HEK293T (cell line): ENCODE measurements around the gene PRKCE.

Experiments
- BHLHE40 ChIP-seq: fragments of 450-650 bp; IDR thresholded peaks from 2 replicates; pipeline ENCODE4 v1.6.1; 2016; ENCODE audit warnings: mild to moderate bottlenecking, moderate library complexity, borderline replicate concordance
- FOXM1 ChIP-seq: fragments of 450-650 bp; IDR thresholded peaks from 2 replicates; pipeline ENCODE4 v1.6.1; 2017; ENCODE audit warnings: mild to moderate bottlenecking, borderline replicate concordance
- NFRKB ChIP-seq: fragments of 450-650 bp; IDR thresholded peaks from 2 replicates; pipeline ENCODE4 v1.6.1; 2016; ENCODE audit warnings: mild to moderate bottlenecking, moderate library complexity
- TF ChIP-seq, protein P1 (sequence below): fragments of 450-650 bp; IDR thresholded peaks from 2 replicates; pipeline ENCODE4 v1.6.1; 2016

DNA sequence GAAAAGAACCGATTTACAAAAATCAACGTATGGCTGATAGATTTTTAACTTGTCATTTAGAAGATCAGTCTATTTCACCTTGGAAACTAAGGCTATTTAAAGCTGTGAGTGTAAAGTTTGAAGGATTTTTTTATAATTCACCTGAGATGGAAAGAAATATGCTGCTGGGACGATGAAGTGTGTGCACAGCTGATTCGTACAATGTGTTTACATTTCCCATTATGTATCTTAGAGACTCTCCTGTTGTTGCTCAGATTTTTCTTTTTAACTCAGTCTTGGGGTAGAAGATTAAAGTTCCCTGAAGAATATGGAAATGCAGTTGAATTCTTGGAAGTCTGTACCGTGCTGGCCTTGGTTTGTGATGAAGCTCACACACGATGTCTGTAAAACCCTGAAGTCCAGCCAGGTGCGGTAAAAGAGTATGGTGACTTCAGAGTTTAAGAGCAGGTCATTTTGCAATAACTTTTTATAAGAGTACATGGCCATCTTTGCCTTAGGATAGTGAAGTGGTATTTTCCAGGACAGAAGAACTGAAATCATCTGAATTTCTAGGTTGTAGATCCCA lies 250.1 kb downstream of the PRKCE start:
- no peak for TF ChIP-seq FOXM1
- TF ChIP-seq, protein P1, sequence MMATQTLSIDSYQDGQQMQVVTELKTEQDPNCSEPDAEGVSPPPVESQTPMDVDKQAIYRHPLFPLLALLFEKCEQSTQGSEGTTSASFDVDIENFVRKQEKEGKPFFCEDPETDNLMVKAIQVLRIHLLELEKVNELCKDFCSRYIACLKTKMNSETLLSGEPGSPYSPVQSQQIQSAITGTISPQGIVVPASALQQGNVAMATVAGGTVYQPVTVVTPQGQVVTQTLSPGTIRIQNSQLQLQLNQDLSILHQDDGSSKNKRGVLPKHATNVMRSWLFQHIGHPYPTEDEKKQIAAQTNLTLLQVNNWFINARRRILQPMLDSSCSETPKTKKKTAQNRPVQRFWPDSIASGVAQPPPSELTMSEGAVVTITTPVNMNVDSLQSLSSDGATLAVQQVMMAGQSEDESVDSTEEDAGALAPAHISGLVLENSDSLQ = no peak
- no peak for TF ChIP-seq NFRKB
- no peak for TF ChIP-seq BHLHE40
